ENCODE measurements around the gene TMEM135.

DNA sequence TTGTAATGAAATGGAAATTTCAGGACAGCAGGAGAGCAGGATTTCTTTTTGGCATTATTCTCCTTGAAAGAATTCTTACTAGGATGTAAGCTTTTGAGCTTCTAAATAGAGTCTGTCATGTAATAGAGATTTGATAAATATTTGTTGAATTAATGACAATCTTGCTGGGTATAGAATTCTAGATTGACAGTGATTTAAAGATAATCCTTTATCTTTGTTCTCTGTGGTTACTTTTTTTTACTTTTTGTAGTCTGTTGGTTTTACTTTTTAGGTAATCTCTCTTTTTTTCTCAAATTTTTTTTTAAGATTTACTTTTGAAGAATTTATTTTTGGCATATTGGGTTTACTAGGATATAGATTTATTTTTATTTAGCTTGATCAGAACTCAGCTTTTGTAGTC, 54.8 kb downstream of the TMEM135 start:
- no peak for TF ChIP-seq POLR2A (IDR thresholded peaks at IDR 0.05)
- TF ChIP-seq, protein P1, sequence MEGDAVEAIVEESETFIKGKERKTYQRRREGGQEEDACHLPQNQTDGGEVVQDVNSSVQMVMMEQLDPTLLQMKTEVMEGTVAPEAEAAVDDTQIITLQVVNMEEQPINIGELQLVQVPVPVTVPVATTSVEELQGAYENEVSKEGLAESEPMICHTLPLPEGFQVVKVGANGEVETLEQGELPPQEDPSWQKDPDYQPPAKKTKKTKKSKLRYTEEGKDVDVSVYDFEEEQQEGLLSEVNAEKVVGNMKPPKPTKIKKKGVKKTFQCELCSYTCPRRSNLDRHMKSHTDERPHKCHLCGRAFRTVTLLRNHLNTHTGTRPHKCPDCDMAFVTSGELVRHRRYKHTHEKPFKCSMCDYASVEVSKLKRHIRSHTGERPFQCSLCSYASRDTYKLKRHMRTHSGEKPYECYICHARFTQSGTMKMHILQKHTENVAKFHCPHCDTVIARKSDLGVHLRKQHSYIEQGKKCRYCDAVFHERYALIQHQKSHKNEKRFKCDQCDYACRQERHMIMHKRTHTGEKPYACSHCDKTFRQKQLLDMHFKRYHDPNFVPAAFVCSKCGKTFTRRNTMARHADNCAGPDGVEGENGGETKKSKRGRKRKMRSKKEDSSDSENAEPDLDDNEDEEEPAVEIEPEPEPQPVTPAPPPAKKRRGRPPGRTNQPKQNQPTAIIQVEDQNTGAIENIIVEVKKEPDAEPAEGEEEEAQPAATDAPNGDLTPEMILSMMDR (IDR thresholded peaks at IDR 0.05), result no peak

All from thyroid gland (tissue), 4 donors.